SJSA1 (cell line): ENCODE measurements around the gene DENND2A. TPM values are rescaled to one million over a fixed set of nuclear protein-coding genes. Genes with fewer than 3 reads are reported as not detected.
"Not testable (repeated sequence)": the region's sequence is repeated elsewhere in the genome, so short reads cannot be mapped to it uniquely, and the experiment has no call there.

ENCODE experiments used
- DNase-seq, 2 experiments: peaks; one replicate each; pipeline ENCODE4 v3.0.0-alpha.2; 2015 to 2020; ENCODE audit warnings: low spot score in 2 of 2, low read depth in 1 of 2
- H3K27ac ChIP-seq: fragments of 250-450 bp; sonication (Bioruptor Pico); 2 replicates; pipeline ENCODE4 v1.5.1; 2020; ENCODE audit warnings: mild to moderate bottlenecking, moderate library complexity
- H3K27me3 ChIP-seq: fragments of 250-450 bp; sonication (Bioruptor Pico); replicated peaks from 2 replicates; pipeline ENCODE4 v1.5.1; 2020; ENCODE audit warnings: mild to moderate bottlenecking, moderate library complexity
- H3K36me3 ChIP-seq: fragments of 250-450 bp; sonication (Bioruptor Pico); 2 replicates; pipeline ENCODE4 v1.5.1; 2020; ENCODE audit warnings: mild to moderate bottlenecking
- H3K4me1 ChIP-seq: fragments of 250-450 bp; sonication (Bioruptor Pico); replicated peaks from 2 replicates; pipeline ENCODE4 v1.6.1; 2021; ENCODE audit warnings: mild to moderate bottlenecking
- H3K4me3 ChIP-seq: fragments of 250-450 bp; sonication (Bioruptor Pico); 2 replicates; pipeline ENCODE4 v1.5.1; 2020; ENCODE audit warnings: mild to moderate bottlenecking
- H3K9me3 ChIP-seq: fragments of 250-450 bp; sonication (Bioruptor Pico); replicated peaks from 2 replicates; pipeline ENCODE4 v1.5.1; 2020; ENCODE audit warnings: mild to moderate bottlenecking
- total RNA-seq: library from RNA; depleted of rRNA; stranded (reverse); fragments of >200 nt; shearing (Covaris generic); gene quantifications from 2 replicates; pipeline ENCODE4 v1.2.3, GENCODE V29; 2014

Gene DENND2A
- total RNA-seq, 1 experiment from 2014 or later = 10.2 TPM

- Histone ChIP-seq H3K4me3 (no peak overlapping the region), H3K27ac (no peak overlapping the region), H3K27me3 (no peaks in the 10 kb centered on the region), H3K9me3 (no peaks in the 10 kb centered on the region), H3K4me1 (peaks cover 25% of the 10 kb centered on the region), H3K36me3 (no peaks in the 10 kb centered on the region)
- peak; percentile 75 to 84 for DNase-seq
Observed at GRCh38 chr7:140646931-140647647, 6.5 kb upstream of the DENND2A start.

- DNase-seq = no peak
- Histone ChIP-seq H3K9me3 (no peaks in the 10 kb centered on the region), H3K27me3 (no peaks in the 10 kb centered on the region), H3K27ac (no peak overlapping the region), H3K4me1 (peaks cover 33% of the 10 kb centered on the region), H3K36me3 (no peaks in the 10 kb centered on the region), H3K4me3 (no peak overlapping the region)
Observed at GRCh38 chr7:140645166-140645900, 4.7 kb upstream of the DENND2A start.

- not testable (repeated sequence) for H3K36me3 ChIP-seq, H3K27ac ChIP-seq, DNase-seq, H3K4me3 ChIP-seq, H3K9me3 ChIP-seq, H3K27me3 ChIP-seq
- peaks cover 31% of the 10 kb centered on the region for H3K4me1 ChIP-seq
Observed at GRCh38 chr7:140644761-140645160, 4.1 kb upstream of the DENND2A start.

GRCh38 chr7:140643416-140643815 lies 2.8 kb upstream of the DENND2A start:
- peaks cover 35% of the 10 kb centered on the region for H3K4me1 ChIP-seq
- no peak overlapping the region for H3K4me3 ChIP-seq
- no peaks in the 10 kb centered on the region for H3K9me3 ChIP-seq
- peaks cover 4% of the 10 kb centered on the region; the same call in 1 of the 2 replicates for H3K36me3 ChIP-seq
- no peak overlapping the region for H3K27ac ChIP-seq
- no peak for DNase-seq
- H3K27me3 ChIP-seq = no peaks in the 10 kb centered on the region

GRCh38 chr7:140641524-140642195 lies 1.0 kb upstream of the DENND2A start:
- Histone ChIP-seq H3K36me3 (peaks cover 4% of the 10 kb centered on the region; the same call in 1 of the 2 replicates), H3K27me3 (no peaks in the 10 kb centered on the region), H3K4me3 (peak overlapping the region; percentile 73; the same call in 1 of the 2 replicates), H3K9me3 (no peaks in the 10 kb centered on the region), H3K4me1 (peaks cover 42% of the 10 kb centered on the region), H3K27ac (no peak overlapping the region)
- DNase-seq = no peak

GRCh38 chr7:140640060-140640637 lies 464 bp downstream of the DENND2A start:
- H3K36me3 ChIP-seq = peaks cover 4% of the 10 kb centered on the region; the same call in 1 of the 2 replicates
- no peaks in the 10 kb centered on the region for H3K9me3 ChIP-seq
- peak overlapping the region; percentile 86 for H3K27ac ChIP-seq
- no peaks in the 10 kb centered on the region for H3K27me3 ChIP-seq
- peak overlapping the region; percentile 73 for H3K4me3 ChIP-seq
- H3K4me1 ChIP-seq = peaks cover 40% of the 10 kb centered on the region
- DNase-seq = peak in 1 of 2 experiments; percentile 62

- H3K36me3 ChIP-seq = peaks cover 4% of the 10 kb centered on the region; the same call in 1 of the 2 replicates
- H3K4me1 ChIP-seq = peaks cover 40% of the 10 kb centered on the region
- H3K4me3 ChIP-seq = peak overlapping the region; percentile 73
- no peaks in the 10 kb centered on the region for H3K9me3 ChIP-seq
- H3K27ac ChIP-seq = peak overlapping the region; percentile 86
- no peaks in the 10 kb centered on the region for H3K27me3 ChIP-seq
- peak; percentile 93 to 95 for DNase-seq
Observed at GRCh38 chr7:140639366-140640053, 1.1 kb downstream of the DENND2A start.

GRCh38 chr7:140638173-140638791 lies 2.3 kb downstream of the DENND2A start:
- Histone ChIP-seq H3K4me1 (peaks cover 40% of the 10 kb centered on the region), H3K27ac (peak overlapping the region; percentile 86), H3K9me3 (no peaks in the 10 kb centered on the region), H3K36me3 (peaks cover 4% of the 10 kb centered on the region; the same call in 1 of the 2 replicates), H3K27me3 (no peaks in the 10 kb centered on the region), H3K4me3 (no peak overlapping the region)
- peak; percentile 79 to 81 for DNase-seq

GRCh38 chr7:140637400-140637799 lies 3.2 kb downstream of the DENND2A start:
- Histone ChIP-seq H3K9me3 (no peaks in the 10 kb centered on the region), H3K27me3 (no peaks in the 10 kb centered on the region), H3K27ac (peak overlapping the region; percentile 86), H3K4me1 (peaks cover 40% of the 10 kb centered on the region), H3K36me3 (peaks cover 4% of the 10 kb centered on the region; the same call in 1 of the 2 replicates), H3K4me3 (no peak overlapping the region)
- DNase-seq = no peak

- Histone ChIP-seq H3K4me1 (peaks cover 38% of the 10 kb centered on the region), H3K9me3 (no peaks in the 10 kb centered on the region), H3K4me3 (no peak overlapping the region), H3K27ac (no peak overlapping the region), H3K36me3 (peaks cover 4% of the 10 kb centered on the region; the same call in 1 of the 2 replicates), H3K27me3 (no peaks in the 10 kb centered on the region)
- DNase-seq = no peak
Observed at GRCh38 chr7:140635816-140636215, 4.8 kb downstream of the DENND2A start.

GRCh38 chr7:140635345-140635744 lies 5.3 kb downstream of the DENND2A start:
- Histone ChIP-seq H3K4me1 (peaks cover 36% of the 10 kb centered on the region), H3K36me3 (peaks cover 4% of the 10 kb centered on the region; the same call in 1 of the 2 replicates), H3K27me3 (no peaks in the 10 kb centered on the region), H3K4me3 (no peak overlapping the region), H3K9me3 (no peaks in the 10 kb centered on the region), H3K27ac (no peak overlapping the region)
- DNase-seq = no peak

- DNase-seq = no peak
- Histone ChIP-seq H3K36me3 (no peaks in the 10 kb centered on the region), H3K27ac (no peak overlapping the region), H3K4me3 (no peak overlapping the region), H3K27me3 (no peaks in the 10 kb centered on the region), H3K4me1 (peaks cover 20% of the 10 kb centered on the region), H3K9me3 (no peaks in the 10 kb centered on the region)
Observed at GRCh38 chr7:140631602-140632001, 9.0 kb downstream of the DENND2A start.

GRCh38 chr7:140631021-140631420 lies 9.6 kb downstream of the DENND2A start:
- peaks cover 25% of the 10 kb centered on the region for H3K4me1 ChIP-seq
- no peaks in the 10 kb centered on the region for H3K36me3 ChIP-seq
- H3K27ac ChIP-seq = no peak overlapping the region
- DNase-seq = no peak
- H3K4me3 ChIP-seq = no peak overlapping the region
- no peaks in the 10 kb centered on the region for H3K9me3 ChIP-seq
- H3K27me3 ChIP-seq = no peaks in the 10 kb centered on the region
